A549 treated with AZD9567 at 1 μM for 4 hours (cell line): ENCODE results near the gene DDX59. TPM values are rescaled to one million over a fixed set of nuclear protein-coding genes. Genes with fewer than 3 reads are reported as not detected.

ENCODE experiments used
- total RNA-seq: library from RNA; stranded (reverse); fragments of 200-300 nt; extraction: Qiagen RNA extraction; gene quantifications from 5 replicates; pipeline ENCODE4 v1.2.3, GENCODE V29; 2022; ENCODE audit not compliant: insufficient read depth

Gene DDX59
- 10.7 to 14.5 TPM (median 13.5 TPM) in 5 replicates for total RNA-seq

GRCh38 chr1:200669314-200670241, at the start of gene DDX59:
Gene DDX59 (minus strand): TSS chr1:200669907. CDS start chr1:200666740, 3,167 bp downstream.

GRCh38 chr1:200620273-200621131, 49.2 kb downstream of the DDX59 start, which contains the start of gene KIF14:
Gene KIF14 (minus strand): TSS chr1:200620751. CDS start chr1:200618723, 2,028 bp downstream.

Other genes starting within 250 kb of the DDX59 start
- 6.9 to 12.8 TPM (median 10.2 TPM) in 5 replicates for gene KIF14, start 49.2 kb downstream of the DDX59 start, total RNA-seq
- 16.9 to 27.9 TPM (median 20.1 TPM) in 5 replicates for gene CAMSAP2, start 69.0 kb upstream of the DDX59 start, total RNA-seq
- not detected in 5 replicates for gene GPR25, start 203.1 kb upstream of the DDX59 start, total RNA-seq
- gene INAVA, start 225.0 kb upstream of the DDX59 start, total RNA-seq, result 29.7 to 43.4 TPM (median 35.7 TPM) in 5 replicates